Gastroesophageal sphincter (tissue), 4 donors: ENCODE measurements around the gene SEMA6A. TPM values are rescaled to one million over a fixed set of nuclear protein-coding genes. Genes with fewer than 3 reads are reported as not detected.

Source experiments
- ATAC-seq: fragments of 150-250 bp; one replicate; pipeline ENCODE4 v1.9.1; 2016; ENCODE audit warnings: mild to moderate bottlenecking, moderate library complexity
- H3K27ac ChIP-seq, 4 donors: fragments of 200-600 bp; sonication (generic) in 3 of 4; 1 replicate in 3 of 4; 2 replicates in 1 of 4; pipeline ENCODE4 v1.5.1; 2016 to 2019
- H3K27me3 ChIP-seq: fragments of 200-600 bp; sonication (generic); one replicate; pipeline ENCODE4 v1.5.1; 2019
- H3K36me3 ChIP-seq, 2 donors: fragments of 200-600 bp; sonication (generic); one replicate each; pipeline ENCODE4 v1.5.1; 2019; ENCODE audit warnings: control low read depth in 1 of 2
- H3K4me1 ChIP-seq, 3 donors: fragments of 200-600 bp; sonication (generic); 1 replicate in 2 of 3; 2 replicates in 1 of 3; pipeline ENCODE4 v1.5.1; 2016 to 2019; ENCODE audit warnings: control low read depth in 2 of 3
- H3K4me3 ChIP-seq, 2 donors: fragments of 200-600 bp; sonication (generic); one replicate each; pipeline ENCODE4 v1.5.1; 2019; ENCODE audit warnings: mild to moderate bottlenecking in 1 of 2, moderate library complexity in 1 of 2
- H3K9me3 ChIP-seq, 3 donors: fragments of 200-600 bp; sonication (generic); one replicate each; pipeline ENCODE4 v1.5.1; 2017 to 2019; ENCODE audit warnings: control low read depth in 2 of 3
- CTCF ChIP-seq, 4 experiments: fragments of 200-600 bp in 2 of 4; fragments of 450-650 bp in 2 of 4; sonication (generic) in 1 of 4; IDR thresholded peaks; one replicate each; pipeline ENCODE4 v1.5.1; 2017 to 2019; ENCODE audit warnings: antibody characterized with exemption in 4 of 4, mild to moderate bottlenecking in 2 of 4, moderate library complexity in 2 of 4
- EP300 ChIP-seq: sonication (generic); formaldehyde crosslinking; IDR thresholded peaks from one replicate; pipeline ENCODE4 v1.6.1; 2017; ENCODE audit warnings: antibody characterized with exemption, mild to moderate bottlenecking
- POLR2A ChIP-seq, 2 donors: fragments of 450-650 bp; IDR thresholded peaks; one replicate each; pipeline ENCODE4 v1.6.1; 2017; ENCODE audit warnings: antibody characterized with exemption in 2 of 2, mild to moderate bottlenecking in 2 of 2, moderate library complexity in 1 of 2
- POLR2AphosphoS5 ChIP-seq: sonication (generic); formaldehyde crosslinking; IDR thresholded peaks from one replicate; pipeline ENCODE4 v1.6.1; 2017; ENCODE audit warnings: antibody characterized with exemption
- WGBS, 2 donors: methylation state at CpG; one replicate each; pipeline ENCODE4 v1.1.5; 2018; ENCODE audit warnings: low coverage in 1 of 2; 5-methylcytosine and 5-hydroxymethylcytosine counted together
- total RNA-seq, 4 donors: library from RNA; depleted of rRNA; stranded (reverse); fragments of >200 nt; gene quantifications; one replicate each; pipeline ENCODE4 v1.1.0, GENCODE V29; 2016

Gene SEMA6A
- total RNA-seq, 4 donors from 2014 or later: 10.9 to 19.8 (median 17.8) TPM

GRCh38 chr5:116466727-116467464 is 107.7 kb downstream of the SEMA6A start:
- 80 to 81% methylated on average over 4 to 7 of the region's 7 CpGs for WGBS, 2 donors
- no peak for TF ChIP-seq POLR2AphosphoS5
- TF ChIP-seq EP300: no peak
- TF ChIP-seq CTCF (IDR thresholded peaks at IDR 0.05): no peak
- no peak for TF ChIP-seq POLR2A (IDR thresholded peaks at IDR 0.05)
- peaks cover 0 to 4% (median 0%) of the 10 kb centered on the region in 3 donors for H3K9me3 ChIP-seq
- H3K4me1 ChIP-seq: no peaks in the 10 kb centered on the region
- no peaks in the 10 kb centered on the region for H3K27me3 ChIP-seq
- ATAC-seq: no peak
- no peak overlapping the region for H3K27ac ChIP-seq
- no peak overlapping the region for H3K4me3 ChIP-seq
- H3K36me3 ChIP-seq: peaks cover 0 to 52% of the 10 kb centered on the region in 2 donors

- ATAC-seq: no peak
Measured at GRCh38 chr5:116465411-116465810, 109.2 kb downstream of the SEMA6A start.

GRCh38 chr5:116464144-116464708 is 110.4 kb downstream of the SEMA6A start:
- TF ChIP-seq EP300 (no peak), POLR2A (IDR thresholded peaks at IDR 0.05) (no peak)

More at GRCh38 chr5:116465411-116465810, 109.2 kb downstream of the SEMA6A start:
- Histone ChIP-seq H3K4me1 (no peaks in the 10 kb centered on the region), H3K4me3 (no peak overlapping the region), H3K27me3 (no peaks in the 10 kb centered on the region), H3K9me3 (peaks cover 0 to 4% (median 0%) of the 10 kb centered on the region in 3 donors), H3K27ac (no peak overlapping the region), H3K36me3 (peaks cover 0 to 40% of the 10 kb centered on the region in 2 donors)
- 88 to 96% methylated on average over 3 of the region's 3 CpGs for WGBS, 2 donors
- no peak for TF ChIP-seq EP300
- no peak for TF ChIP-seq POLR2AphosphoS5
- no peak for TF ChIP-seq CTCF (IDR thresholded peaks at IDR 0.05)
- TF ChIP-seq POLR2A (IDR thresholded peaks at IDR 0.05): no peak

GRCh38 chr5:116462500-116462899 is 112.1 kb downstream of the SEMA6A start:
- H3K9me3 ChIP-seq: no peaks in the 10 kb centered on the region
- no peak for TF ChIP-seq POLR2A (IDR thresholded peaks at IDR 0.05)
- no peak for TF ChIP-seq POLR2AphosphoS5
- no peak for TF ChIP-seq EP300
- no peak for TF ChIP-seq CTCF (IDR thresholded peaks at IDR 0.05)
- H3K4me3 ChIP-seq: no peak overlapping the region
- WGBS, 2 donors: 100% methylated on average over 1 of the region's 1 CpG
- H3K4me1 ChIP-seq: no peaks in the 10 kb centered on the region
- ATAC-seq: no peak
- peaks cover 0 to 19% of the 10 kb centered on the region in 2 donors for H3K36me3 ChIP-seq
- no peaks in the 10 kb centered on the region for H3K27me3 ChIP-seq
- H3K27ac ChIP-seq: no peak overlapping the region

More at GRCh38 chr5:116464144-116464708, 110.4 kb downstream of the SEMA6A start:
- H3K9me3 ChIP-seq: peaks cover 0 to 4% (median 0%) of the 10 kb centered on the region in 3 donors
- no peak for ATAC-seq
- H3K36me3 ChIP-seq: peaks cover 0 to 36% of the 10 kb centered on the region in 2 donors
- WGBS, 2 donors: 55 to 71% methylated on average over 6 to 7 of the region's 7 CpGs
- H3K27ac ChIP-seq: no peak overlapping the region
- no peaks in the 10 kb centered on the region for H3K27me3 ChIP-seq
- H3K4me1 ChIP-seq: no peaks in the 10 kb centered on the region
- no peak overlapping the region for H3K4me3 ChIP-seq

- ATAC-seq: no peak
- H3K4me3 ChIP-seq: no peak overlapping the region
- H3K27ac ChIP-seq: no peak overlapping the region
- H3K4me1 ChIP-seq: peaks cover 0 to 10% (median 0%) of the 10 kb centered on the region in 3 donors
- 59 to 60% methylated on average over 2 of the region's 2 CpGs for WGBS, 2 donors
- H3K27me3 ChIP-seq: no peaks in the 10 kb centered on the region
- H3K9me3 ChIP-seq: no peaks in the 10 kb centered on the region
- H3K36me3 ChIP-seq: no peaks in the 10 kb centered on the region
- TF ChIP-seq POLR2A (IDR thresholded peaks at IDR 0.05): no peak
- TF ChIP-seq POLR2AphosphoS5: no peak
Measured at GRCh38 chr5:116459301-116459700, 115.3 kb downstream of the SEMA6A start.
